ENCODE results near the gene RAB3IL1.

GRCh38 chr11:61870541-61871031, 46.8 kb downstream of the RAB3IL1 start:
- no peak for TF ChIP-seq CTCF (IDR thresholded peaks at IDR 0.05; ENCODE audit: insufficient read depth, low read length, poor library complexity, severe bottlenecking)
- TF ChIP-seq EZH2phosphoT487 (conservative IDR thresholded peaks at IDR 0.05; ENCODE audit: low read length), result no peak

Measured in SU-DHL-6 (cell line).